HepG2 (cell line): ENCODE data around the gene DSG2. TPM values are rescaled to one million over a fixed set of nuclear protein-coding genes. Genes with fewer than 3 reads are reported as not detected.

Source experiments
- BCLAF1 ChIP-seq: fragments of 450-650 bp; IDR thresholded peaks from 2 replicates; pipeline ENCODE4 v1.6.1; 2017; ENCODE audit warnings: mild to moderate bottlenecking
- CENPBD1 ChIP-seq: sonication (generic); formaldehyde crosslinking; IDR thresholded peaks from 2 replicates; pipeline ENCODE4 v1.8.0; 2022; ENCODE audit warnings: missing genetic modification reagents, low read depth, mild to moderate bottlenecking, borderline replicate concordance
- CSRNP2 ChIP-seq: sonication (generic); formaldehyde crosslinking; conservative IDR thresholded peaks from 2 replicates; pipeline ENCODE4 v1.8.0; 2022; ENCODE audit warnings: low read depth, missing genetic modification reagents
- ELF1 ChIP-seq: sonication (generic); formaldehyde crosslinking; IDR thresholded peaks from 2 replicates; pipeline ENCODE4 v1.4.0; 2020; ENCODE audit warnings: missing genetic modification reagents
- FOSL2 ChIP-seq: sonication (generic); formaldehyde crosslinking; IDR thresholded peaks from 2 replicates; pipeline ENCODE4 v1.4.0; 2020; ENCODE audit warnings: missing genetic modification reagents
- HMGXB3 ChIP-seq: sonication (generic); formaldehyde crosslinking; IDR thresholded peaks from 2 replicates; pipeline ENCODE4 v1.4.0; 2020; ENCODE audit warnings: missing genetic modification reagents, borderline replicate concordance
- IRX3 ChIP-seq: sonication (generic); formaldehyde crosslinking; IDR thresholded peaks from 2 replicates; pipeline ENCODE4 v1.8.1; 2023; ENCODE audit warnings: mild to moderate bottlenecking, low read depth, missing genetic modification reagents, borderline replicate concordance
- RELA ChIP-seq: sonication (generic); formaldehyde crosslinking; IDR thresholded peaks from 2 replicates; pipeline ENCODE4 v1.4.0; 2020; ENCODE audit warnings: missing genetic modification reagents
- ZFP62 ChIP-seq: sonication (generic); formaldehyde crosslinking; IDR thresholded peaks from 2 replicates; pipeline ENCODE4 v1.4.0; 2020; ENCODE audit warnings: missing genetic modification reagents
- ZNF280B ChIP-seq: sonication (generic); formaldehyde crosslinking; IDR thresholded peaks from 2 replicates; pipeline ENCODE4 v1.5.0; 2020; ENCODE audit warnings: missing genetic modification reagents, mild to moderate bottlenecking, borderline replicate concordance
- ZNF30 ChIP-seq: sonication (generic); formaldehyde crosslinking; IDR thresholded peaks from 2 replicates; pipeline ENCODE4 v1.5.0; 2020; ENCODE audit warnings: mild to moderate bottlenecking, missing genetic modification reagents
- ZNF317 ChIP-seq: sonication (generic); formaldehyde crosslinking; IDR thresholded peaks from 2 replicates; pipeline ENCODE4 v1.5.0; 2020; ENCODE audit warnings: mild to moderate bottlenecking, missing genetic modification reagents
- ZNF616 ChIP-seq: sonication (generic); formaldehyde crosslinking; IDR thresholded peaks from 2 replicates; pipeline ENCODE4 v1.5.0; 2020; ENCODE audit warnings: low read depth, mild to moderate bottlenecking, missing genetic modification reagents
- ZNF644 ChIP-seq: IDR thresholded peaks from 2 replicates; pipeline ENCODE4 v1.6.1; 2016; ENCODE audit warnings: low read depth
- ZNF7 ChIP-seq: IDR thresholded peaks from 2 replicates; pipeline ENCODE4 v1.6.1; 2016; ENCODE audit warnings: missing biosample characterization, missing genetic modification reagents
- ZNF776 ChIP-seq: sonication (generic); formaldehyde crosslinking; IDR thresholded peaks from 2 replicates; pipeline ENCODE4 v1.4.0; 2020; ENCODE audit warnings: mild to moderate bottlenecking, missing genetic modification reagents
- ZNF878 ChIP-seq: sonication (generic); formaldehyde crosslinking; IDR thresholded peaks from 2 replicates; pipeline ENCODE4 v1.8.1; 2023; ENCODE audit warnings: mild to moderate bottlenecking, missing genetic modification reagents, moderate library complexity
- polyA plus RNA-seq, 8 experiments: library from polyadenylated mRNA; depleted of rRNA in 3 of 8; stranded (reverse) in 7 of 8; unstranded in 1 of 8; fragments of >200 nt; fragmentation: Illumina TruSeq in 4 of 8; extraction: Trizol in 4 of 8; gene quantifications; 2 replicates each; pipeline versions ENCODE4 v1.2.1 to v1.2.3, GENCODE V29; 2011 to 2016; ENCODE audit warnings: low read depth in 4 of 8, missing spikeins in 1 of 8, mixed read lengths in 1 of 8; ENCODE audit not compliant: insufficient read depth in 1 of 8
- total RNA-seq, 5 experiments: library from RNA; depleted of rRNA; stranded (reverse); fragments of >200 nt; fragmentation: Illumina TruSeq; extraction: Trizol; gene quantifications; 2 replicates each; pipeline ENCODE4 v1.2.3, GENCODE V29; 2016; ENCODE audit warnings: low read depth in 1 of 5

DSG2 gene
- total and polyA plus RNA-seq, 2 of the 13 experiments (the other 11 are each of a cell fraction or from before 2014, with no cell fraction given), result 23.3 to 66.7 TPM

- peak; percentile 49; the same call in 1 of the 2 replicates for TF ChIP-seq HMGXB3 (CRISPR knock-in tag)
- TF ChIP-seq ZNF280B (CRISPR knock-in tag), result no peak
- TF ChIP-seq BCLAF1, result no peak
- TF ChIP-seq ZNF776 (CRISPR knock-in tag), result no peak
- TF ChIP-seq FOSL2 (CRISPR knock-in tag), result peak; percentile 92
- TF ChIP-seq ZNF7 (CRISPR knock-in tag), result no peak
- peak; percentile 57 for TF ChIP-seq ELF1
- TF ChIP-seq ZNF317 (CRISPR knock-in tag), result 0 out of 2 replicates have a peak, but pooled peaks have one; percentile 34
- TF ChIP-seq ZNF30 (CRISPR knock-in tag), result no peak
- TF ChIP-seq CSRNP2, result no peak
- no peak for TF ChIP-seq ZNF878 (CRISPR knock-in tag)
- TF ChIP-seq ZFP62, result no peak
- TF ChIP-seq ZNF616 (CRISPR knock-in tag), result no peak
- 0 out of 2 replicates have a peak, but pooled peaks have one; percentile 61 for TF ChIP-seq IRX3 (CRISPR knock-in tag)
- no peak for TF ChIP-seq RELA (CRISPR knock-in tag)
- peak; percentile 86 for TF ChIP-seq ZNF644 (CRISPR knock-in tag)
- no peak for TF ChIP-seq CENPBD1 (CRISPR knock-in tag)
These were observed 14.3 kb downstream of the DSG2 start (continued) for GRCh38 chr18:31512203-31512764.
